CD1c-positive myeloid dendritic cell (primary cell): ENCODE results near the gene ORMDL1.
A peak's percentile ranks its signal among the peaks of the same experiment; 100 is the strongest.
"Not testable (repeated sequence)": the region's sequence is repeated elsewhere in the genome, so short reads cannot be mapped to it uniquely, and the experiment has no call there.

ENCODE experiments used
- DNase-seq: peaks from one replicate; pipeline ENCODE4 v3.0.0-alpha.2; 2016; ENCODE audit errors: extremely low spot score

ORMDL1 gene

GRCh38 chr2:189770590-189771322 is 13.4 kb downstream of the ORMDL1 start:
- no peak for DNase-seq

GRCh38 chr2:189763908-189764661 is 20.1 kb downstream of the ORMDL1 start:
- DNase-seq = no peak

GRCh38 chr2:189762551-189763298 is 21.4 kb downstream of the ORMDL1 start, which contains the start of gene OSGEPL1:
TSS of gene OSGEPL1 (minus strand) at chr2:189762792. CDS start at chr2:189761640, 1,152 bp downstream.
- DNase-seq = peak; percentile 93

- no peak for DNase-seq
Observed at GRCh38 chr2:189762229-189762550, 21.9 kb downstream of the ORMDL1 start.

- not testable (repeated sequence) for DNase-seq
Observed at GRCh38 chr2:189760154-189760553, 24.0 kb downstream of the ORMDL1 start.

GRCh38 chr2:189756311-189756952 is 27.7 kb downstream of the ORMDL1 start:
- no peak for DNase-seq

GRCh38 chr2:189751080-189751658 is 33.0 kb downstream of the ORMDL1 start:
- peak; percentile 65 for DNase-seq

GRCh38 chr2:189729430-189729829 is 54.7 kb downstream of the ORMDL1 start:
- no peak for DNase-seq

- DNase-seq = no peak
Observed at GRCh38 chr2:189726849-189727248, 57.3 kb downstream of the ORMDL1 start.

GRCh38 chr2:189726271-189726670 is 57.9 kb downstream of the ORMDL1 start:
- DNase-seq = no peak

- DNase-seq = no peak
Observed at GRCh38 chr2:189723192-189723591, 60.9 kb downstream of the ORMDL1 start.
